MM.1S (cell line): Measurements from ENCODE around the gene TMEM35B.
"Not testable (repeated sequence)": the region's sequence is repeated elsewhere in the genome, so short reads cannot be mapped to it uniquely, and the experiment has no call there.

Experiments used
- EZH2 ChIP-seq: fragments of 300-600 bp; sonication (generic); optimal IDR thresholded peaks from 2 replicates; pipeline ENCODE3; 2017; ENCODE audit warnings: low read depth, mild to moderate bottlenecking, antibody characterized with exemption, low read length, mixed read lengths
- EZH2phosphoT487 ChIP-seq: fragments of 300-600 bp; sonication (generic); IDR thresholded peaks from 2 replicates; pipeline ENCODE4 v1.6.1; 2018; ENCODE audit warnings: antibody characterized with exemption, low read length
- TF ChIP-seq, protein P1 (sequence below): fragments of 300-600 bp; sonication (generic); IDR thresholded peaks from 2 replicates; pipeline ENCODE4 v1.5.1; 2016; ENCODE audit warnings: antibody characterized with exemption, low read length, mixed read lengths

DNA sequence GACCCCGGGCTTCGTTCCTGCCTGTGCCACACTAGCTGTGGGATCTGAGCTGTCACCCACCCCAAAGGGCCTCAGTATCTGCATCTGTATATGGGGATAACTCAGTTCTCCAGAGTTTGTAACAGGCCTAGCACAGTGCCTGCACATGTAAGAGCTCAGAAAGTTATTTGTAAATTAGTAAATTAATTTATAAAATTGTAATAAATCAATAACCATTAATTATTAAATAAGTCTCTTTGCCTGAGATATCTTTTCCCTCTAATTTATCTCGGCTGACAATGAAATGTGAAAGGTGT is 410 bp upstream of the TMEM35B start:
- TF ChIP-seq EZH2, EZH2phosphoT487: not testable (repeated sequence)
- TF ChIP-seq, protein P1, sequence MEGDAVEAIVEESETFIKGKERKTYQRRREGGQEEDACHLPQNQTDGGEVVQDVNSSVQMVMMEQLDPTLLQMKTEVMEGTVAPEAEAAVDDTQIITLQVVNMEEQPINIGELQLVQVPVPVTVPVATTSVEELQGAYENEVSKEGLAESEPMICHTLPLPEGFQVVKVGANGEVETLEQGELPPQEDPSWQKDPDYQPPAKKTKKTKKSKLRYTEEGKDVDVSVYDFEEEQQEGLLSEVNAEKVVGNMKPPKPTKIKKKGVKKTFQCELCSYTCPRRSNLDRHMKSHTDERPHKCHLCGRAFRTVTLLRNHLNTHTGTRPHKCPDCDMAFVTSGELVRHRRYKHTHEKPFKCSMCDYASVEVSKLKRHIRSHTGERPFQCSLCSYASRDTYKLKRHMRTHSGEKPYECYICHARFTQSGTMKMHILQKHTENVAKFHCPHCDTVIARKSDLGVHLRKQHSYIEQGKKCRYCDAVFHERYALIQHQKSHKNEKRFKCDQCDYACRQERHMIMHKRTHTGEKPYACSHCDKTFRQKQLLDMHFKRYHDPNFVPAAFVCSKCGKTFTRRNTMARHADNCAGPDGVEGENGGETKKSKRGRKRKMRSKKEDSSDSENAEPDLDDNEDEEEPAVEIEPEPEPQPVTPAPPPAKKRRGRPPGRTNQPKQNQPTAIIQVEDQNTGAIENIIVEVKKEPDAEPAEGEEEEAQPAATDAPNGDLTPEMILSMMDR: not testable (repeated sequence)
